Astrocyte (in vitro differentiated cells and primary cell): Measurements from ENCODE around the gene FKBP1B. TPM values are rescaled to one million over a fixed set of nuclear protein-coding genes. Genes with fewer than 3 reads are reported as not detected.

Source experiments
- DNase-seq: peaks from one replicate; pipeline ENCODE4 v3.0.0-alpha.2; 2010; ENCODE audit warnings: low read depth
- FAIRE-seq: peaks from 2 replicates; lab custom pipeline; 2011; peaks lifted over from hg19 to GRCh38; lab: Jason Lieb, UNC
- H2AFZ ChIP-seq: 2 replicates; pipeline ENCODE4 v1.6.0; 2012; ENCODE audit warnings: low read depth, low read length, inconsistent platforms
- H3K27ac ChIP-seq: 2 replicates; pipeline ENCODE4 v1.5.1; 2011; ENCODE audit warnings: low read depth, low read length, inconsistent platforms
- H3K27me3 ChIP-seq: 2 replicates; pipeline ENCODE4 v1.6.0; 2011; ENCODE audit warnings: low read length, inconsistent platforms; ENCODE audit not compliant: insufficient read depth
- H3K36me3 ChIP-seq: 2 replicates; pipeline ENCODE4 v1.5.1; 2011; ENCODE audit warnings: low read length, inconsistent platforms; ENCODE audit not compliant: insufficient read depth
- H3K4me1 ChIP-seq: 2 replicates; pipeline ENCODE4 v1.5.1; 2011; ENCODE audit warnings: low read length, inconsistent platforms; ENCODE audit not compliant: insufficient read depth
- H3K4me2 ChIP-seq: 2 replicates; pipeline ENCODE4 v1.6.0; 2012; ENCODE audit warnings: low read length, inconsistent platforms
- H3K4me3 ChIP-seq: 2 replicates; pipeline ENCODE4 v1.5.1; 2011; ENCODE audit warnings: low read depth, mild to moderate bottlenecking, low read length, inconsistent platforms; ENCODE audit not compliant: insufficient read depth
- H3K79me2 ChIP-seq: 2 replicates; pipeline ENCODE4 v1.6.0; 2012; ENCODE audit warnings: mild to moderate bottlenecking, low read length, inconsistent platforms; ENCODE audit not compliant: insufficient read depth
- H3K9ac ChIP-seq: 2 replicates; pipeline ENCODE4 v1.6.0; 2012; ENCODE audit warnings: mild to moderate bottlenecking, low read length, inconsistent platforms
- H3K9me3 ChIP-seq: 2 replicates; pipeline ENCODE4 v1.5.1; 2012; ENCODE audit warnings: low read depth, mild to moderate bottlenecking, low read length, inconsistent platforms; ENCODE audit not compliant: insufficient read depth
- H4K20me1 ChIP-seq: 2 replicates; pipeline ENCODE4 v1.6.0; 2012; ENCODE audit warnings: low read length, inconsistent platforms; ENCODE audit not compliant: insufficient read depth
- H3K27ac Mint-ChIP-seq: one replicate; pipeline ENCODE4 v1.8.0; 2021; ENCODE audit warnings: mild to moderate bottlenecking, mixed read lengths; ENCODE audit not compliant: unreplicated experiment
- H3K27me3 Mint-ChIP-seq: one replicate; pipeline ENCODE4 v1.8.0; 2021; ENCODE audit warnings: low read depth, mixed read lengths; ENCODE audit not compliant: unreplicated experiment
- H3K36me3 Mint-ChIP-seq: one replicate; pipeline ENCODE4 v1.8.0; 2021; ENCODE audit warnings: low read depth, mixed read lengths; ENCODE audit not compliant: unreplicated experiment
- H3K4me1 Mint-ChIP-seq: one replicate; pipeline ENCODE4 v1.8.0; 2021; ENCODE audit warnings: low read depth, mixed read lengths; ENCODE audit not compliant: unreplicated experiment
- H3K4me3 Mint-ChIP-seq: one replicate; pipeline ENCODE4 v1.8.0; 2021; ENCODE audit warnings: mild to moderate bottlenecking, moderate library complexity, mixed read lengths; ENCODE audit not compliant: unreplicated experiment
- H3K9me3 Mint-ChIP-seq: one replicate; pipeline ENCODE4 v1.8.0; 2021; ENCODE audit warnings: mild to moderate bottlenecking, mixed read lengths; ENCODE audit not compliant: unreplicated experiment
- EZH2 ChIP-seq: IDR thresholded peaks from 2 replicates; pipeline ENCODE4 v1.6.1; 2012; ENCODE audit warnings: mild to moderate bottlenecking, low read length, inconsistent platforms; ENCODE audit not compliant: insufficient read depth
- total RNA-seq: library from RNA; stranded (reverse); gene quantifications from 2 replicates; pipeline ENCODE4 v1.2.1, GENCODE V29; 2021
- TF ChIP-seq, protein P1 (sequence below): IDR thresholded peaks from 2 replicates; pipeline ENCODE4 v1.5.1; 2011; ENCODE audit warnings: low read depth, mild to moderate bottlenecking, inconsistent platforms, low read length, moderate library complexity; ENCODE audit not compliant: insufficient read depth

Gene FKBP1B
- total RNA-seq, 1 donor from 2014 or later, result 19.4 TPM

DNA sequence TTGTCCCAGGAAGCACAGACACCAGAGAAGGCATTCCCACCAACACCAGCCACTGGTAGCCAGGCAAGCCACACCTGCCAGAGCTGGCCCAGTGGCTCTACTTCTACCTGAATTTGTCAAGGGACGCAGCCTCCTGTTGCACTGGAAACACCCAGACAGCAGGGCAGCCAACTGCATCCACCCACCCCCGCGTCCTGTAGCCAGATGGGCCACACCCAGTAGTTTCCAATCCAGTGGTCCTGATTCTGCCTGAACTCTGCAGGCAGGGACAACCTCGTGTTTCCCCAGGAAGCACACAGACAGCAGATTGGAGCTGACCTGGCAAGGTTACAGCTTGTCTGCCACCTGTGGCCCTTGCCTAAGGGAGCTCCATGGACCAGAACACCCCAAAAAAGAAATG, 55.4 kb downstream of the FKBP1B start:
- Histone ChIP-seq H3K4me1 (no peaks in the 10 kb centered on the region), H3K36me3 (no peaks in the 10 kb centered on the region), H3K9me3 (no peaks in the 10 kb centered on the region), H3K4me2 (no peak overlapping the region), H3K4me3 (no peak overlapping the region), H3K27ac (no peak overlapping the region), H3K27me3 (no peaks in the 10 kb centered on the region), H3K79me2 (no peaks in the 10 kb centered on the region), H3K9ac (no peak overlapping the region), H2AFZ (no peak overlapping the region), H4K20me1 (no peaks in the 10 kb centered on the region)
- no peaks in the 10 kb centered on the region for H3K27me3 Mint-ChIP-seq
- no peak for DNase-seq
- no peak overlapping the region for H3K27ac Mint-ChIP-seq
- no peaks in the 10 kb centered on the region for H3K4me1 Mint-ChIP-seq
- H3K9me3 Mint-ChIP-seq, result peaks cover 14% of the 10 kb centered on the region
- TF ChIP-seq, protein P1, sequence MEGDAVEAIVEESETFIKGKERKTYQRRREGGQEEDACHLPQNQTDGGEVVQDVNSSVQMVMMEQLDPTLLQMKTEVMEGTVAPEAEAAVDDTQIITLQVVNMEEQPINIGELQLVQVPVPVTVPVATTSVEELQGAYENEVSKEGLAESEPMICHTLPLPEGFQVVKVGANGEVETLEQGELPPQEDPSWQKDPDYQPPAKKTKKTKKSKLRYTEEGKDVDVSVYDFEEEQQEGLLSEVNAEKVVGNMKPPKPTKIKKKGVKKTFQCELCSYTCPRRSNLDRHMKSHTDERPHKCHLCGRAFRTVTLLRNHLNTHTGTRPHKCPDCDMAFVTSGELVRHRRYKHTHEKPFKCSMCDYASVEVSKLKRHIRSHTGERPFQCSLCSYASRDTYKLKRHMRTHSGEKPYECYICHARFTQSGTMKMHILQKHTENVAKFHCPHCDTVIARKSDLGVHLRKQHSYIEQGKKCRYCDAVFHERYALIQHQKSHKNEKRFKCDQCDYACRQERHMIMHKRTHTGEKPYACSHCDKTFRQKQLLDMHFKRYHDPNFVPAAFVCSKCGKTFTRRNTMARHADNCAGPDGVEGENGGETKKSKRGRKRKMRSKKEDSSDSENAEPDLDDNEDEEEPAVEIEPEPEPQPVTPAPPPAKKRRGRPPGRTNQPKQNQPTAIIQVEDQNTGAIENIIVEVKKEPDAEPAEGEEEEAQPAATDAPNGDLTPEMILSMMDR, result no peak
- FAIRE-seq, result no peak
- H3K36me3 Mint-ChIP-seq, result peaks cover 4% of the 10 kb centered on the region
- H3K4me3 Mint-ChIP-seq, result no peak overlapping the region

DNA sequence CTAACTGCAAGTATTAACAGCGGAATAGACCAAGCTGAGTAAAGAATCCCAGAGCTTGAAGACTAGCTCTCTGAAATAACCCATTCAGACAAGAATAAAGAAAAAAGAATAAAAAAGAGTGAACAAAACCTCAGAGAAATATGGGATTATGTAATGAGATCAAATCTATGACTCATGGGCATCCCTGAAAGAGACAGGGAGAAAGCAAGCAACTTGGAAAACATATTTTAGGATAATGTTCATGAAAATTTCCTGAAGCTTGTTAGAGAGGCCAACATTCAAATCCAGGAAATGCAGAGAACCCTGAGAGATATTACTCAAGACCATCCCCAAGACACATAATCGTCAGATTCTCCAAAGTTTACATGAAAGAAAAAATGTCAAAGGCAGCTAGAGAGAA, 56.3 kb downstream of the FKBP1B start:
- H3K9ac ChIP-seq, result no peak overlapping the region
- H3K4me3 ChIP-seq, result no peak overlapping the region
- H3K27me3 ChIP-seq, result no peaks in the 10 kb centered on the region
- no peak overlapping the region for H3K4me3 Mint-ChIP-seq
- no peaks in the 10 kb centered on the region for H3K9me3 ChIP-seq
- DNase-seq (no peak), FAIRE-seq (no peak)
- H3K36me3 Mint-ChIP-seq, result peaks cover 2% of the 10 kb centered on the region
- TF ChIP-seq EZH2, result no peak
- TF ChIP-seq, protein P1, result no peak
- H4K20me1 ChIP-seq, result no peaks in the 10 kb centered on the region
- H3K27me3 Mint-ChIP-seq, result no peaks in the 10 kb centered on the region
- H3K79me2 ChIP-seq, result no peaks in the 10 kb centered on the region
- no peak overlapping the region for H3K27ac Mint-ChIP-seq
- H3K4me2 ChIP-seq, result no peak overlapping the region
- H3K27ac ChIP-seq, result no peak overlapping the region
- H2AFZ ChIP-seq, result no peak overlapping the region
- peaks cover 1% of the 10 kb centered on the region for H3K4me1 Mint-ChIP-seq
- H3K4me1 ChIP-seq, result peaks cover under 1% of the 10 kb centered on the region
- H3K9me3 Mint-ChIP-seq, result peaks cover 14% of the 10 kb centered on the region
- H3K36me3 ChIP-seq, result no peaks in the 10 kb centered on the region

DNA sequence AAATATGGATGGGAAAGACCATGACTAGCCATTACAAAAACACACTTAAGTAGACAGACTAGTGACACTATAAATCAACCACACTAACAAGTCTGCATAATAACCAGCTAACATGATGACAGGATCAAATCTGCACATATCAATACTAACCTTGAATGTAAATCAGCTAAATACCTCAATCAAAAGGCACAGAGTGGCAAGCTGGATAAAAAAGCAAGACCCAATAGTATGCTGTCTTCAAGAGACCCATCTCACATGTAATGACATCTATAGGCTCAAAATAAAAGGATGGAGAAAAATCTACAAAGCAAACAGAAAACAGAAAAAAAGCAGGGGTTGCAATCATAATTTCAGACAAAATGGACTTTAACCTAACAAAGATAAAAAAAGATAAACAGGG, 57.2 kb downstream of the FKBP1B start:
- H4K20me1 ChIP-seq, result no peaks in the 10 kb centered on the region
- no peak overlapping the region for H3K27ac ChIP-seq
- H3K9ac ChIP-seq, result no peak overlapping the region
- no peak overlapping the region for H2AFZ ChIP-seq
- H3K4me2 ChIP-seq, result no peak overlapping the region
- H3K9me3 ChIP-seq, result no peaks in the 10 kb centered on the region
- H3K36me3 ChIP-seq, result no peaks in the 10 kb centered on the region
- H3K4me1 ChIP-seq, result peaks cover 8% of the 10 kb centered on the region
- H3K79me2 ChIP-seq, result no peaks in the 10 kb centered on the region
- Mint-ChIP-seq H3K4me3 (no peak overlapping the region), H3K27ac (no peak overlapping the region), H3K4me1 (peaks cover 11% of the 10 kb centered on the region), H3K36me3 (peaks cover 2% of the 10 kb centered on the region), H3K9me3 (peaks cover 17% of the 10 kb centered on the region), H3K27me3 (no peaks in the 10 kb centered on the region)
- no peaks in the 10 kb centered on the region for H3K27me3 ChIP-seq
- no peak for FAIRE-seq
- no peak for TF ChIP-seq EZH2
- TF ChIP-seq, protein P1, result no peak
- no peak overlapping the region for H3K4me3 ChIP-seq
- no peak for DNase-seq
